BLaER1 (cell line): ENCODE data around the gene CPSF4.

Experiments used
- H3K27ac ChIP-seq: shearing (Covaris generic); formaldehyde crosslinking; 2 replicates; pipeline ENCODE4 v1.8.1; 2022
- H3K27me3 ChIP-seq: shearing (Covaris generic); formaldehyde crosslinking; 2 replicates; pipeline ENCODE4 v1.8.1; 2022
- H3K36me3 ChIP-seq: shearing (Covaris generic); formaldehyde crosslinking; 2 replicates; pipeline ENCODE4 v1.8.1; 2022
- H3K4me1 ChIP-seq: shearing (Covaris generic); formaldehyde crosslinking; 2 replicates; pipeline ENCODE4 v1.8.1; 2022
- H3K4me2 ChIP-seq: shearing (Covaris generic); formaldehyde crosslinking; 2 replicates; pipeline ENCODE4 v1.8.1; 2022
- H3K4me3 ChIP-seq: shearing (Covaris generic); formaldehyde crosslinking; 2 replicates; pipeline ENCODE4 v1.8.1; 2022
- H3K9ac ChIP-seq: shearing (Covaris generic); formaldehyde crosslinking; 2 replicates; pipeline ENCODE4 v1.8.1; 2022
- H3K9me3 ChIP-seq: shearing (Covaris generic); formaldehyde crosslinking; 2 replicates; pipeline ENCODE4 v1.8.1; 2022
- H4K20me1 ChIP-seq: shearing (Covaris generic); formaldehyde crosslinking; 2 replicates; pipeline ENCODE4 v1.8.1; 2022
- Cebpa-rat ChIP-seq: shearing (Covaris generic); IDR thresholded peaks from 2 replicates; pipeline ENCODE4 v1.8.1; 2022

Gene CPSF4

DNA sequence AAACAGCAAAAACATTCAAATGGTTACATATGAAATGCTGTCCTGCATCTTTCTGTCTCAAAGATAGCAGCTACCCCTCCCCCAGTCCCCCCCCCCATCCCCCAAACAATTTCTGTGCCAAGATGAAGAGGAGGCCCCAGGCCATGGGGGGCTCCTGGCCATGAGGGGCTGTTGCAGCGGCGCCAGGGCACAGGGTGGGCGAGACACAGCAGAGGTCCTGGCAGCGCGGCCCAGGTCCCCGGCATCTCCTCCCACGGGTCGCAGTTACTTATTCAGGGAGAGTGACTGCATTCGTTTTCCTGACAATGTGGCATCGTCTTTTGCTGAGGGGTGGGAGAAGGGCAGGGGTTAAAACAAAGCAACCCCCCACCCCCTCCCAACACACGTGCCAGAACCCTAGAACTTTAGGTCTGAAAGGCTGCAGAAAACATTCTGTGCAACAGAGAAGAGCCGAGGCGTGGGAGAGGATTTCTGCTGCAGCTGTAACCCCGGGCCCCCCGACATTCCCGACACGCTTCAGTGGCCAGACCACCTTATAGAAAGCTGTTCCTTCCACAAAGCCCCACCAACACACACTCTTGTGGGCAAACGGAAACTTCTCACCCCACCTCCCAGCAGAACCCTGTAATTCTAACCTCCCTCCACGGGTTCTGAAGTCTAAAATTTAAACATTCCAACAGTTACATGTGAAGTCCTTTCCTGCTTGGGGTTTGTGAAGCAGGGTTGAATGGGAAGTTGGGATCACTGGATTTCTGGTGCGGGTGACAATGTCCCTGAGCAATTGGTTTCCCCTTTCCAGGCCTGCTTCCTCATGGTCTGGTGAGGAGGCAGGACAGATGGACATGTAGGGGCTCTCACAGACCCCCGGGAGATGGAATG, 42.1 kb upstream of the CPSF4 start:
- Histone ChIP-seq H3K36me3 (peaks cover 81% of the 10 kb centered on the region), H3K27me3 (no peaks in the 10 kb centered on the region), H3K4me2 (no peak overlapping the region), H3K4me1 (peaks cover 25% of the 10 kb centered on the region), H3K4me3 (no peak overlapping the region), H3K9me3 (no peaks in the 10 kb centered on the region), H3K9ac (peak overlapping the region; percentile 15; the same call in 1 of the 2 replicates), H4K20me1 (peaks cover 94% of the 10 kb centered on the region), H3K27ac (no peak overlapping the region)
- no peak for TF ChIP-seq Cebpa-rat

DNA sequence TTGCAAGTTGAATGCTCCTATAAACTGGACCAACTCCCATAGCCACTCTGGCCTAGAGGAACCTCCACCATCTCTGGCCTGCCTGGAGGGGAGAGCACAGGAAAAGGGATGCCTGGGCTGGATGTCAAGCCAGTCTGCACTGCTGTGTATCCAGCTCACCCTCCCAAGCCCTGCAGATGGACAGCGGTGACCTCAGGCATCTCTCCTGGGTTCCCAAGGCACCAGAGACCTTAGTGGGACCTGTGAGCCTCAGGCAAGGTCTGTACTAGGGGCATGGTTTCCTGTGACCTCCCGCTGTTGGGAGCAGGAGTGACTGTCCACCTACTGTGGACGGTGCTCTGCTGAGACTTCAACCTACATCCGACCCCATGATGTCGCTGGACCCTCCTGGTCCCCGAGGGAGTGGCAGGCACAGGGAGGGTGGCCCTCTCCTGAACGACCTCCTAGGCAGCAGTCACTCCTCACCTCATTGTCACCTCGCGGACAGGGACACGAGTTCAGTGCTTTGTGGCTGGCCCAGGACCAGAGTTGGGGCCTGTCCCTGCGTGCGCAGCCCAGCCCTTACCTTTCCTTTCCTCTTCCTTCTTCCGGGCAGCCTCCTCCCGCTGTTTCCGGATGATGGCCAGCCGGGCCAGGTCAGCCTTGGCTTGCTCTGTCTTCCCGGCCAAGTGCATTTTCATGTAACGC, 41.3 kb upstream of the CPSF4 start:
- Histone ChIP-seq H3K27ac (no peak overlapping the region), H3K9ac (peak overlapping the region; percentile 15; the same call in 1 of the 2 replicates), H3K4me2 (no peak overlapping the region), H3K4me1 (peaks cover 18% of the 10 kb centered on the region), H3K27me3 (no peaks in the 10 kb centered on the region), H3K4me3 (no peak overlapping the region), H3K36me3 (peaks cover 89% of the 10 kb centered on the region), H3K9me3 (no peaks in the 10 kb centered on the region), H4K20me1 (peaks cover 93% of the 10 kb centered on the region)
- no peak for TF ChIP-seq Cebpa-rat

DNA sequence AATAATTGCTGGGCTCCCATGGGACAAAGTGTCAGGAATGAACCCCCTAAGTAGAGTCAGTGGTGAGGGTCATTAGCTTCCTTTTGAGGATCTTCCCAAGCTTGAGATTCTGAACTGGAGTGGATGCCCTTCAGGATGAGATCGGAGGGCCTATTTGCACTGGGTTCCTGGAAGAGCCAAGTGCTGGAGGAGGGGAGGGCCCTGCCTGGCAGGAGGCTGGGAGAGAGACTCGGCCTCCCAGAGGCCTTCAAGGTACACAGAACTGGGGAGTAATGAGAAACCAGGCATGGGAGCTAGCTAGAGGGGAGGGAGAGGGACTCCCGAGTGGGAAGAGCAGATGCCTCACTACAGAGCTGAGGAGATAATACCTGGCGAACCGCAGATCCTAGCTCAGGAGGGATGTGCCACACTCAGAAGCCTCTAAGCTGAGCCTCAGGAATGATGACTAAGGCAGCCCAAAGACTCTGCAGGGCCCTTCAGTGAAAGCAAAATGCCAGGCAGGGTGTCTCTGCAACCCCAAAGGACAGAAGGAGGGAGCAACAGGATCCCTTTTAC, 39.8 kb upstream of the CPSF4 start:
- peaks cover 99% of the 10 kb centered on the region for H3K36me3 ChIP-seq
- no peak overlapping the region for H3K4me2 ChIP-seq
- no peak overlapping the region for H3K9ac ChIP-seq
- H3K4me1 ChIP-seq = peaks cover 7% of the 10 kb centered on the region
- TF ChIP-seq Cebpa-rat = no peak
- H3K9me3 ChIP-seq = no peaks in the 10 kb centered on the region
- peaks cover 96% of the 10 kb centered on the region for H4K20me1 ChIP-seq
- H3K27me3 ChIP-seq = no peaks in the 10 kb centered on the region
- H3K4me3 ChIP-seq = no peak overlapping the region
- H3K27ac ChIP-seq = no peak overlapping the region

- H3K36me3 ChIP-seq = peaks cover 99% of the 10 kb centered on the region
- H3K27ac ChIP-seq = no peak overlapping the region
- H4K20me1 ChIP-seq = peaks cover 96% of the 10 kb centered on the region
Observed at GRCh38 chr7:99399597-99399996, 39.1 kb upstream of the CPSF4 start.

GRCh38 chr7:99402854-99403253, 35.9 kb upstream of the CPSF4 start:
- Histone ChIP-seq H4K20me1 (peaks cover 98% of the 10 kb centered on the region), H3K9ac (no peak overlapping the region), H3K27ac (no peak overlapping the region), H3K4me3 (no peak overlapping the region), H3K4me1 (peaks cover 20% of the 10 kb centered on the region), H3K9me3 (no peaks in the 10 kb centered on the region), H3K36me3 (peaks cover 82% of the 10 kb centered on the region), H3K27me3 (no peaks in the 10 kb centered on the region), H3K4me2 (no peak overlapping the region)
- TF ChIP-seq Cebpa-rat = no peak

More at GRCh38 chr7:99399597-99399996, 39.1 kb upstream of the CPSF4 start:
- no peaks in the 10 kb centered on the region for H3K9me3 ChIP-seq
- no peak overlapping the region for H3K4me2 ChIP-seq
- no peaks in the 10 kb centered on the region for H3K27me3 ChIP-seq
- peaks cover 4% of the 10 kb centered on the region; the same call in 1 of the 2 replicates for H3K4me1 ChIP-seq
- no peak overlapping the region for H3K9ac ChIP-seq
- H3K4me3 ChIP-seq = no peak overlapping the region
- TF ChIP-seq Cebpa-rat = no peak

- Histone ChIP-seq H3K4me2 (no peak overlapping the region), H3K36me3 (peaks cover 73% of the 10 kb centered on the region), H4K20me1 (peaks cover 89% of the 10 kb centered on the region), H3K27ac (no peak overlapping the region), H3K27me3 (no peaks in the 10 kb centered on the region), H3K4me1 (peaks cover 20% of the 10 kb centered on the region), H3K4me3 (no peak overlapping the region), H3K9me3 (no peaks in the 10 kb centered on the region), H3K9ac (no peak overlapping the region)
- no peak for TF ChIP-seq Cebpa-rat
Observed at GRCh38 chr7:99403764-99404163, 35.0 kb upstream of the CPSF4 start.

DNA sequence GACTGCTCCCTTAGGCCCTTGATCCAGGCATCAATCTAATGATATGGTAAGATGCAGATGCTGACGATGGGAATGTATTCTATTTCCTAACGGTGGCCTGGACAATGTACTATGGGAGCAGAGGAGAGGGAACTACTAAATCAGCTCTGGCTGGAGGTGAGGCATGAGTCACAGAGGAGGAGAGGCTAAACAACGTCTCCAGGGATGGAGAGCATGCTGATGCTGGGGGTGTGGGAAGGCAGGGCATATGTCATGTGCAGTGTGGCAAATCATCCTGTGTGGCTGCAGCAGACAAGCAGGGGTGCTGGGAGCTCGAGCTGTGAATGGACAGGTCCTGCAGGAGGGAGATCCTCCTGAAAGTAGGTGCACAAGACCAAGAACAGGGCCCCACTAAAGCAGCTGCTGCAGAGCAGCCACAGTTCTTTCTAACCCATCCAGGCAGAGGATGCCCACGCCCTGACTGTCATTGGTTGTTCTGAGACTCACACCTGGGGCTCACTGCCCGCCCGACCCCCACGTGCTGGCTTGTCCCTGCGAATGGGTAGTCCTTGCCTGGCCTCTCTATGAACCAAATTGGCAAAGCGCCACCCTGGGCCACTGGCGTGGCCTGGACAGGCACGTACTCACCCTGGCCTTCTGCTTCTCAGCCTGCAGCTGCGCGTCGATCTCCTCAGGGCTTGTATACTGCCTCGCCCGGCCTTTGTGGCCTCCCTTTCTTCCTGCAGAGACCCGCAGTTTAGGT, 34.3 kb upstream of the CPSF4 start:
- Histone ChIP-seq H3K4me1 (peaks cover 20% of the 10 kb centered on the region), H3K9ac (no peak overlapping the region), H3K4me2 (no peak overlapping the region), H3K36me3 (peaks cover 67% of the 10 kb centered on the region), H4K20me1 (peaks cover 87% of the 10 kb centered on the region), H3K27me3 (no peaks in the 10 kb centered on the region), H3K9me3 (no peaks in the 10 kb centered on the region), H3K4me3 (no peak overlapping the region), H3K27ac (no peak overlapping the region)
- no peak for TF ChIP-seq Cebpa-rat

- H3K27ac ChIP-seq = no peak overlapping the region
- no peak overlapping the region for H3K4me2 ChIP-seq
- no peaks in the 10 kb centered on the region for H3K9me3 ChIP-seq
- peaks cover 25% of the 10 kb centered on the region for H3K4me1 ChIP-seq
- no peak overlapping the region for H3K4me3 ChIP-seq
- peaks cover 87% of the 10 kb centered on the region for H4K20me1 ChIP-seq
- H3K9ac ChIP-seq = no peak overlapping the region
- H3K36me3 ChIP-seq = peaks cover 62% of the 10 kb centered on the region
- no peak for TF ChIP-seq Cebpa-rat
- H3K27me3 ChIP-seq = no peaks in the 10 kb centered on the region
Observed at GRCh38 chr7:99404977-99405320, 33.8 kb upstream of the CPSF4 start.

DNA sequence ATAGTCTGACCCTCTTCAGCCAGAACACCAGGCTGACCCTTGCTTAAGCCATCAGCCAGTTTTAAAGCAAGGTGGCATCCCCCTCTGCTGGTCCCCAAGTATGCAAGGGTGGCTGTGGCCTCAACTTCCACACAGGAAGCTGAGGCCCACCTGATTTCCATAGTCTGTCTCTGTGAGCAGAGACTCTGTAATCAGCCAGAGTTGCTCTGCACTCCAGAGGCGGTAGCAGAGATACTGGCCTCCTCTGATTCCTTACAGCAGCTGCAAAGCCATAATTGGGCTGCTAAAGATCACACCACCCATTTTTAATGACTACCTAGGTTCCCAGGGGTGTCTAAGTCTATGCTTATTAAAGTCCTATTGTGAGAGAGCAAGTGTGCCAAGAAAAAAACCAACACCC, 32.2 kb upstream of the CPSF4 start:
- Histone ChIP-seq H3K27me3 (no peaks in the 10 kb centered on the region), H3K4me1 (peaks cover 36% of the 10 kb centered on the region), H3K36me3 (peaks cover 62% of the 10 kb centered on the region), H4K20me1 (peaks cover 87% of the 10 kb centered on the region), H3K27ac (no peak overlapping the region), H3K4me2 (peak overlapping the region; percentile 91), H3K9ac (peak overlapping the region; percentile 38; the same call in 1 of the 2 replicates), H3K4me3 (no peak overlapping the region; the same call in 1 of the 2 replicates), H3K9me3 (no peaks in the 10 kb centered on the region)
- no peak for TF ChIP-seq Cebpa-rat
